NCI-H345 (cell line): ENCODE data around the gene IFNL4.
"Not testable (repeated sequence)": the region's sequence is repeated elsewhere in the genome, so short reads cannot be mapped to it uniquely, and the experiment has no call there.

Experiments
- DNase-seq: peaks from one replicate; lab custom pipeline; 2025; lab: John Stamatoyannopoulos, UW

Gene IFNL4

DNA sequence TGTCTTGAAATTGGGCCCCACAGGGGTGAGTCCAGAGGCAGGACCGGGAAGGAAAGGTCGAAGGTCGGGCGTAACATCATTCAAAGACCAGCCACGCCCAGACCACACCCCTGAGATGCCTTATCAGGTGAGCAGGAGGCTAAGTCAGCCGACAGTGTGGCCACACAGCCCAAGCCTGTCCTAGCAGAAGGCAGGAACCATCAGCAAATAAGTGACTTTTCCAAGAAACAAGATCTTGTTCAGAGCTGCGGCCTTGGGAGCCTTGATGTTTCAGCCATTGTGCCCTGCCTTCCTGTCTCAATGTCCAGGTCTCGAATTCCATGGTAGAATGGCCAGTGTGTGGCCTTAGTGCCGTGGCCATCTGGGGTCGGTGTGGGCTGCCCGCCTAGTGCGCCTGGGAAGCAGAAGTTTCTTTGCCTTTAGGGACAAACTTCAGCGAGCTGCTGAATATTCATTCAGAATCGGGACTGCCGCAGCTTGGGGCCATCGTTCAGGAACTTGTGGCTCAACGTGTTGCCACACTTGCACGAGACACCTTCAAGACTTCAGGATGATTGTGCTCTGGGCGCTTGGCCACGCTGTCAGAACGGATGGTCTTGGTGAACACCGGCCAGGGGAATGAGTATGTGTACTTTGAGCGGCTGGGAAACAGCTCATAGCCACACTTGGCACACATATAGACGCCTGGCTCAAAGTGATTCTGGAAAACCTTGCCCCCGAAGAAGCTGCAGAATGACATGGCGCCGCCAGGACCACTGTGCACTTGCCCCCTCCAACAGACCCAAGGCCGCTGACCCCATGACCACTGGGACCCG is 6.1 kb upstream of the IFNL4 start:
- DNase-seq = no peak

GRCh38 chr19:39253374-39254149 is 4.9 kb upstream of the IFNL4 start:
- DNase-seq = no peak

DNA sequence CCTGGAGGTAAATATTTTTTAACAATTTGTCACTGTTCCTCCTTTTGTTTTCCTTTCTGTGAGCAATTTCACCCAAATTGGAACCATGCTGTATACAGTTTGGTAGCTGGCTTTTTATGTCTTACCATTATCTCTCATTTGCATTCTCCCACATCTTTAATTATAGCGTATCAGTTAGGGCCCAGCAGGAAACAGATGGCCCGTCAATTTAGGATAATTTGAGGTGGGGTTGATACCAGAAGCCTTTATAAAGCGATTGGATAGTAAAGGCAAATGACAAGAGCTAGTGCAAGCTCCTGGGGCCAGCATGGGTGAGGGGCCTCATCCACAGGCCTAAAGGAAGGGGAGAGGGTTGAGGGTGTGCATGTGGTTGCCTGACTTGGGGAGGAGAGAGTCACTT is 3.8 kb upstream of the IFNL4 start:
- no peak for DNase-seq

- no peak for DNase-seq
These were observed 3.2 kb upstream of the IFNL4 start for GRCh38 chr19:39251846-39252245.

DNA sequence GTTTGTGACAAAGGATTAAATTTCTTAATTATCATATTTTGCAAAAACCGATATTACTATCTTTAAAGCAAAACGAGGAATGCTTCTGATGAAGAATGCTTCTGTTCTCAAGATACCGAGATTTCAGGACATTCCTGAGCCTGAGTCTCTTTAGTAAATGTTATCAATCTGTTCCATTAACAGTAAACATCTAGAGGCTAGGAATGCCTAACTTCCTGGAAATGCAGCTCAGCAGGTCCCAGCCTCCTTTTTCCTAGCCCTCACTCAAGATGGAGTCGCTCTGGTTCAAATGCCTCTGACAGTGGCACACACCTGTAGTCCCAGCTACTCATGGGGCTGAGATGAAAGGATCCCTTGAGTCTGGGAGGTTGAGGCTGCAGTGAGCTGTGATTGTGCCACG is 2.4 kb upstream of the IFNL4 start:
- DNase-seq = no peak

DNA sequence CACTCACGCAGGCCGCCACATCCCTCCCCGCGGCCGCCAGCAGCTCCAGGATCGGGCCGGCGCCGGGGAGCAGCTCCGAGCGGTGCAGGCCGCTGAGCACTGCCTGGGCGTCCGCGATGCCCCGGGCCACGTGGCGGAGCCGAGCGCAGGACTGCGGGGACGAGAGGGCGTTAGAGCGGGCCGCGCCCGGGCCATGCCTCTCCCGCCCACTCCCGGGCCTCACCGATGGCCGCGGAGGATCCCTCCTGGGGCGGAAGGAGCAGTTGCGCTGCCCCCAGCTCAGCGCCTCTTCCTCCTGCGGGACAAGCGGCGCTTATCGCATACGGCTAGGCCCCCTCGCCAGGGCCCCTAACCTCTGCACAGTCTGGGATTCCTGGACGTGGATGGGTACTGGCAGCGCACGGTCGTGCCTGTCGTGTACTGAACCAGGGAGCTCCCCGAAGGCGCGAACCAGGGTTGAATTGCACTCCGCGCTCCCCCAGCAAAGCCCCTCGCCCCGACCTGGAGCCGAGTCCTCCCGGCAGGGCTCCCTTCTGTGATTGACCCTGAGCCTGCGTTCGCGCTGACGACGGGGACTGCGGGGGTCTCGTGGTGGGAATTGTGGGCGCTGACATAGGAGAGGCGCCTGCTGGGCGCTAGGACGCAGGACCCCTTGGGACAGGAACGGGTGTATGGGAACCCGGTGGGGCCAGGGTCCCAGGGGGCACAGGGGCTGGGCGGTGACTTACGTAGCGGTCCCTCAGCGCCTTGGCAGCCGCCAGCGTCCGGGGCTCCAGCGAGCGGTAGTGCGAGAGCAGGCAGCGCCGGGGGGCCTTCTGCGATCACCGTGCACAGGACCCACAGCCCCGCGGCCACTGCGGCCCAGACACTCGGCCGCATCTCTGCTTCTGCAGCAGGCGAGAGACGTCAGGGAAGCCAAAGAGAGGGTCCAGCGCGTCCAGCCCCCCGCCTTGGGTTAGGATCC is 673 bp downstream of the IFNL4 start:
- peak; percentile 25 for DNase-seq

DNA sequence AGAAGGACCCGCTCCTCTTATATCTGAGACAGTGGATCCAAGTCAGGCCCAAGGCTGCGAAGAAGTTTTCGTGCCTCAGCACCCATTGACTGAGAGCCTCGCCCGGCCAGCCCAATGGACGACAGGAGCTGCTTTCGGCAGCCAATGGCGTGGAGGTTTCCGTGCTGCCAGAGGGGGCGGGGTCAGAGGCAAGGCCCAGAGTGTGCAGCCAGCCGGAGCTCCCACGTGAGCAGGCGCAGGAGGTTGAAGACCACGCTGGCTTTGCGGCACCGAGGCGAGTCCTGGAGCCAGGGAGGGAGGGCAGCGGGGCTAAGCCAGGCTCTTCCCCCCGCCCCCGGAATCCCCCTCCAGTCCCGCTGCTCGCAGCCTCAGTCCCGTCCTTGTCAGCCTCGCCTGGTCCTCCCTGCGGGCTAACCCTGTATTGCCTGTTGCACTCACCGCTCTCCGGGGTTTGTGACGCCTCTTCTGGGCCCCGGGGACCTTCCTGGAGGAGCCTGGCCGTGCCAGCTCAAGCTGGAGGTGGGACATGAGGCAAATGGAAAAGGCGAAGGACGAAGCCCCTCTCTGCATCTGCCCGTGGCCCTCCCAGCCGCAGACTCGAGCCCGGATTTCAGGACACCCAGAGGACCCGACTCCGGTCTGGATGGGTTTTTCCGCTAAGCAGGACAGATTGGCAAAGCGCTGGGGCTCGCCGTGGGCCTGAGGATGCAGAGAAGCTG is 1.5 kb downstream of the IFNL4 start:
- peak; percentile 69 for DNase-seq

- not testable (repeated sequence) for DNase-seq
These were observed 3.5 kb downstream of the IFNL4 start for GRCh38 chr19:39245166-39245565.

GRCh38 chr19:39244410-39245100 is 4.1 kb downstream of the IFNL4 start, which contains the start of gene IFNL3:
TSS of gene IFNL3 (minus strand) at chr19:39245006. CDS start at chr19:39244967, 39 bp downstream.
- not testable (repeated sequence) for DNase-seq

DNA sequence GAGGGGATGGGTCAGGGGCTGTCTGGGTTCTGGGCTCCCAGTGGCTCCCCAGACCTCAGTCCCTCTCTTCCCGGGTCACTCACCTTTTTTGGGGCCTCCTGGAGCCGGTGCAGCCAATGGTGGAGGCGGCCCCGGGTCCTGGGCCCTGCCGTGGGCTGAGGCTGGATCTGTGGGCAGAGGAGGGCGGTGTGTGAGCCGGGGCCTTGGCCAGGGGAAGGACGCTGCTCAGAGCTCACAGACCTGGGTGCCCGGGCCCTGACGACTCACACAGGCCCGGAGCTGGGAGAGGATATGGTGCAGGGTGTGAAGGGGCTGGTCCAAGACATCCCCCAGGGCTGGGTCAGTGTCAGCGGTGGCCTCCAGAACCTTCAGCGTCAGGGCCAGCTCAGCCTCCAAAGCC is 4.9 kb downstream of the IFNL4 start:
- DNase-seq = not testable (repeated sequence)

DNA sequence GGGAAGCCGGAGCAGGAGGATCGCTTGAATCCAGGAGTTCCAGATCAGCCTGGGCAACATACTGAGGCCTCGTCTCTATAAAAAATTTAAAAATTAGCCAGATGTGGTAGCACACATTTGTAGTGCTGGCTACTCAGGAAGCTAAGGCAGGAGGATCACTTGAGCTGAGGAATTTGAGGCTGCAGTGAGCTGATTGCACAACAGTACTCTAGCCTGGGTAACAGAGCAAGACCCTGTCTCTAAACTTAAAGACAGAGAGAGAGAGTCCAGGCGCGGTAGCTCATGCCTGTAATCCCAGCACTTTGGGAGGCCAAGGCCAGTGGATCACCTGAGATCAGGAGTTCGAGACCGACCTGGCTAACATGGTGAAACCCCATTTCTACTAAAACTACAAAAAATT is 8.2 kb downstream of the IFNL4 start:
- DNase-seq = no peak

GRCh38 chr19:39238944-39239343 is 9.7 kb downstream of the IFNL4 start:
- DNase-seq = no peak

- no peak for DNase-seq
These were observed 10.4 kb downstream of the IFNL4 start for GRCh38 chr19:39238209-39238608.

GRCh38 chr19:39237200-39238184 is 11.2 kb downstream of the IFNL4 start:
- peak; percentile 47 for DNase-seq

- DNase-seq = no peak
These were observed 12.1 kb downstream of the IFNL4 start for GRCh38 chr19:39236527-39236926.

DNA sequence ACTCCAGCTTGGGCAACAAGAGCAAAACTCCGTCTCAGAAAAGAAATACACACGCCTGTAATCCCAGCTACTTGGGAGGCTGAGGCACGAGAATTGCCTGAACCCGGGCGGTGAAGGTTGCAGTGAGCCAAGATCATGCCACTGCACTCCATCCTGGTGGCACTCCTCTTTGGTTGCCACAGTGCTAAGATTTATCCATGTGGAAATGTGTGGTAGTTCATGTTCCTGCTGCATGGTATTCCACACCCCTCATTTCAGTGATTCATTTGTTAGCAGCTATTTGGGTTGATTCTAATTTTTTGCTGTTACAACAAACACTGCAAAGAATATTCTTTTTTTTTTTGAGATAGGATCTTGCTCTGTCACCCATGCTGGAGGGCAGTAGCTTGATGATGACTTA is 15.9 kb downstream of the IFNL4 start:
- DNase-seq = no peak

GRCh38 chr19:39230096-39230764 is 18.4 kb downstream of the IFNL4 start:
- no peak for DNase-seq

DNA sequence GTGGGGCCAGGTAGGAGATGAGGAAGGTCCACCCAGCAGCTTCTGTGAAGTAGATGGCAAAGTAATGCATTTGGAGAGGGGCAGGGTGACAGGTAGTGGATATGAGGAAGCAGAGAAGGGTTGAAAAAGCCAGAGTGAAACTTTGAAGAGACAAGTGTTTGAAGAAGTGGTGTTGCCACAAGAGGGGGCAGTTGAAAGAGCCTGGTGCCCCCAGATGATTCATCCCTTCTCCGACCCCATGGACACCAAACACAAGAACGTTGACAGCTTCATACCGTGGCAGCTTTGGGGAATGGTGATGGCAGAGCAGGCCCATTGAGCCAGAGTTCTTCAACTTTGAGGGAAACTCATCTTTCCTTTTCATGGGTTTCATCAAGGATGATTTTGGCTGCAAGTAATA is 23.7 kb downstream of the IFNL4 start:
- DNase-seq = no peak

DNA sequence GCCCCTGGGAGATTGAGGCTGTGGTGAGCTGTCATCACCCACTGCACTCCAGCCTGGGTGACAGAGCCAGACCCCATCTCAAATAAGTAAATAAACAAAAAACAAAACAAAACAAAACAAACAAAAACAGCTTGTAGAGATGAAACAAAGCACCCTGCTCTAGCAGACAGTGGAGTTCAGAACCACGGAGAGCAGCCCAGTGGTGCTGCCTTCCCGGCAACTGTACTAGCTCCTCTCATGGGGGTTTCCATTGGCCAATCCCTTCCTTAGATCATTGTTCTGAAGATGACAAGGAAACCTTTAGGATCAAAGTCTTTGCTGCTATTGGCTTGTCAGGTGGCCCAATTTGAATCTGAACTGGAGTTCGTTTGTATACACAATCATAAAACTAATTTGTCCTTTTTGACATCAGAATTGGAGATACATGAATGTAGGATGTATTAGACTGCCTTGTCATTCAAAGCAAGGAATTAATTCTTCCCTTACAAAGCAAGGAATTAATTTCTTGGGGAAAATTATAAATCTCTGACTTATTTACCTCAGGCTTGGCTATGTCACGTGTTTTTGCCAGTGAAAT is 24.9 kb downstream of the IFNL4 start:
- no peak for DNase-seq
